SK-N-SH treated with all-trans-retinoic acid at 6 μM for 48 hours (cell line): ENCODE measurements around the gene DMRT3.

Source experiments
- ATAC-seq: fragments of 200-7000 bp; cut with Tn5 transposase; 3 replicates; pipeline ENCODE4 v1.9.1; 2020; ENCODE audit warnings: mild to moderate bottlenecking, moderate library complexity
- ARNTL ChIP-seq: fragments of 450-650 bp; formaldehyde crosslinking; IDR thresholded peaks from 2 replicates; pipeline ENCODE4 v1.5.0; 2020; ENCODE audit warnings: low read depth, mild to moderate bottlenecking, moderate library complexity, borderline replicate concordance
- BACH2 ChIP-seq: fragments of 250-450 bp; sonication (Bioruptor Pico); IDR thresholded peaks from 2 replicates; pipeline ENCODE4 v1.9.0; 2021; ENCODE audit warnings: mild to moderate bottlenecking, borderline replicate concordance
- CREB5 ChIP-seq: fragments of 250-450 bp; sonication (Bioruptor Pico); IDR thresholded peaks from 2 replicates; pipeline ENCODE4 v1.5.1; 2020; ENCODE audit warnings: low read depth, mild to moderate bottlenecking, moderate library complexity
- CSDC2 ChIP-seq: fragments of 250-450 bp; sonication (Bioruptor Pico); IDR thresholded peaks from 2 replicates; pipeline ENCODE4 v1.5.0; 2020; ENCODE audit warnings: mild to moderate bottlenecking, moderate library complexity
- ESRRG ChIP-seq: fragments of 250-450 bp; sonication (Bioruptor Pico); IDR thresholded peaks from 2 replicates; pipeline ENCODE4 v1.6.1; 2021; ENCODE audit warnings: mild to moderate bottlenecking
- GLIS3 ChIP-seq: fragments of 250-450 bp; sonication (Bioruptor Pico); IDR thresholded peaks from 2 replicates; pipeline ENCODE4 v1.5.0; 2020; ENCODE audit warnings: mild to moderate bottlenecking, moderate library complexity
- ISL1 ChIP-seq: fragments of 250-450 bp; sonication (Bioruptor Pico); IDR thresholded peaks from 2 replicates; pipeline ENCODE4 v2.1.2; 2022; ENCODE audit warnings: mild to moderate bottlenecking, moderate library complexity
- OSR1 ChIP-seq: fragments of 250-450 bp; sonication (Bioruptor Pico); IDR thresholded peaks from 2 replicates; pipeline ENCODE4 v1.8.0; 2022; ENCODE audit warnings: moderate library complexity, mild to moderate bottlenecking, inconsistent platforms
- PATZ1 ChIP-seq: fragments of 250-450 bp; sonication (Bioruptor Pico); IDR thresholded peaks from 2 replicates; pipeline ENCODE4 v1.8.0; 2020; ENCODE audit warnings: mild to moderate bottlenecking, moderate library complexity, borderline replicate concordance
- PPARA ChIP-seq: fragments of 250-450 bp; sonication (Bioruptor Pico); IDR thresholded peaks from 2 replicates; pipeline ENCODE4 v1.5.0; 2020; ENCODE audit warnings: mild to moderate bottlenecking, borderline replicate concordance
- RARB ChIP-seq: fragments of 250-450 bp; sonication (Bioruptor Pico); IDR thresholded peaks from 2 replicates; pipeline ENCODE4 v1.8.0; 2021; ENCODE audit warnings: mild to moderate bottlenecking, moderate library complexity
- TOX ChIP-seq: fragments of 250-450 bp; sonication (Bioruptor Pico); IDR thresholded peaks from 2 replicates; pipeline ENCODE4 v1.8.0; 2021; ENCODE audit warnings: mild to moderate bottlenecking, moderate library complexity, borderline replicate concordance
- TSHZ2 ChIP-seq: fragments of 250-450 bp; sonication (Bioruptor Pico); IDR thresholded peaks from 2 replicates; pipeline ENCODE4 v1.5.0; 2020; ENCODE audit warnings: mild to moderate bottlenecking, moderate library complexity
- ZC3H10 ChIP-seq: fragments of 250-450 bp; sonication (Bioruptor Pico); IDR thresholded peaks from 2 replicates; pipeline ENCODE4 v1.5.1; 2021; ENCODE audit warnings: mild to moderate bottlenecking, moderate library complexity
- ZFP3 ChIP-seq: fragments of 250-450 bp; sonication (Bioruptor Pico); IDR thresholded peaks from 2 replicates; pipeline ENCODE4 v1.5.0; 2020; ENCODE audit warnings: mild to moderate bottlenecking, moderate library complexity
- ZFP30 ChIP-seq: fragments of 450-650 bp; formaldehyde crosslinking; IDR thresholded peaks from 2 replicates; pipeline ENCODE4 v1.5.0; 2022; ENCODE audit warnings: mild to moderate bottlenecking, moderate library complexity
- ZNF565 ChIP-seq: fragments of 450-650 bp; formaldehyde crosslinking; conservative IDR thresholded peaks from 2 replicates; pipeline ENCODE4 v1.5.0; 2020; ENCODE audit warnings: low read depth, mild to moderate bottlenecking, moderate library complexity
- ZNF70 ChIP-seq: fragments of 450-650 bp; formaldehyde crosslinking; IDR thresholded peaks from 2 replicates; pipeline ENCODE4 v1.5.0; 2020; ENCODE audit warnings: mild to moderate bottlenecking, moderate library complexity
- ZNF8 ChIP-seq: fragments of 450-650 bp; formaldehyde crosslinking; IDR thresholded peaks from 2 replicates; pipeline ENCODE4 v1.5.0; 2020; ENCODE audit warnings: mild to moderate bottlenecking, moderate library complexity
- TF ChIP-seq, protein P1 (sequence below): fragments of 250-450 bp; sonication (Bioruptor Pico); IDR thresholded peaks from 2 replicates; pipeline ENCODE4 v1.5.1; 2021; ENCODE audit warnings: mild to moderate bottlenecking, moderate library complexity
- TF ChIP-seq, protein P2 (sequence below): fragments of 250-450 bp; sonication (Bioruptor Pico); IDR thresholded peaks from 2 replicates; pipeline ENCODE4 v1.8.0; 2021; ENCODE audit warnings: low read depth, mild to moderate bottlenecking, moderate library complexity, borderline replicate concordance

The DMRT3 gene

GRCh38 chr9:1028501-1029190 is 52.2 kb downstream of the DMRT3 start:
- no peak for ATAC-seq
- no peak for TF ChIP-seq CSDC2 (CRISPR knock-in tag)
- TF ChIP-seq ZNF565 (CRISPR knock-in tag), result no peak
- TF ChIP-seq ZNF8 (CRISPR knock-in tag), result no peak
- TF ChIP-seq ZFP30 (CRISPR knock-in tag), result no peak
- no peak for TF ChIP-seq PPARA (CRISPR knock-in tag)
- TF ChIP-seq PATZ1 (CRISPR knock-in tag), result no peak
- TF ChIP-seq ARNTL (CRISPR knock-in tag), result no peak
- no peak for TF ChIP-seq CREB5 (CRISPR knock-in tag)
- TF ChIP-seq, protein P1, sequence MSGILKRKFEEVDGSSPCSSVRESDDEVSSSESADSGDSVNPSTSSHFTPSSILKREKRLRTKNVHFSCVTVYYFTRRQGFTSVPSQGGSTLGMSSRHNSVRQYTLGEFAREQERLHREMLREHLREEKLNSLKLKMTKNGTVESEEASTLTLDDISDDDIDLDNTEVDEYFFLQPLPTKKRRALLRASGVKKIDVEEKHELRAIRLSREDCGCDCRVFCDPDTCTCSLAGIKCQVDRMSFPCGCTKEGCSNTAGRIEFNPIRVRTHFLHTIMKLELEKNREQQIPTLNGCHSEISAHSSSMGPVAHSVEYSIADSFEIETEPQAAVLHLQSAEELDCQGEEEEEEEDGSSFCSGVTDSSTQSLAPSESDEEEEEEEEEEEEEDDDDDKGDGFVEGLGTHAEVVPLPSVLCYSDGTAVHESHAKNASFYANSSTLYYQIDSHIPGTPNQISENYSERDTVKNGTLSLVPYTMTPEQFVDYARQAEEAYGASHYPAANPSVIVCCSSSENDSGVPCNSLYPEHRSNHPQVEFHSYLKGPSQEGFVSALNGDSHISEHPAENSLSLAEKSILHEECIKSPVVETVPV, result no peak
- no peak for TF ChIP-seq TOX (CRISPR knock-in tag)
- TF ChIP-seq ESRRG, result no peak
- no peak for TF ChIP-seq OSR1
- TF ChIP-seq, all 23 proteins: peak for 0

DNA sequence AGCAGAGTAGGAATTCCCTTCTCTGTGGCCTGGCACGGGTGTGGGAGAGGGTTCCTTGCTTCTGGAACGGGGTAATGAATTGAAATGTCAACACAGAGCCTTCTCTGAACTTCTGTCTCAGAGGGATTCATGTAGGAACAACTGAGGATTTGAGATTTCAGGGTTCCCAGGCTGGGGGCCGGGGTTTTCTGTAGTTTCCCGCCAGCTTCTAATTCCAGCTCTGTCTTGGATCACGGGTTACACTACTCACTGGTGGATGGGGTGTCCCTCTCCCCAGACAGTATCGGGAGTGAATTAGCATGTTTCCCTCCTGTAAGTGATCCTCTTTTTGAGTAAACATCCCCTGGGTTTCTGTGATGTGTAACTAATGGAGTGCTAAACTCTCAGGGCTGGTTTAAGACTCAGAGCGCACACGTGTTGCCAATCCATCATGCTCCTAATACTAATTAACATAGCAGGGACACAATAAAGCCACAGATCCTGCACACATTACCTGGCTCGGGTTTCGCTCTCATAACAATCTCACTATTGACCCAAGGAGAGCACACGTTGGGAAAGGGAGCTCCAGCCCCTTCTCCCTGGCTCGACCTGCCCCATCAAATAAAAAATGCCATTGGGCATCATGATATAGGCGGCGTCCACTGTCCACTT is 55.6 kb downstream of the DMRT3 start:
- ATAC-seq, result no peak
- TF ChIP-seq ISL1 (no peak), CREB5 (CRISPR knock-in tag) (no peak), TSHZ2 (CRISPR knock-in tag) (no peak)
- TF ChIP-seq, protein P2, sequence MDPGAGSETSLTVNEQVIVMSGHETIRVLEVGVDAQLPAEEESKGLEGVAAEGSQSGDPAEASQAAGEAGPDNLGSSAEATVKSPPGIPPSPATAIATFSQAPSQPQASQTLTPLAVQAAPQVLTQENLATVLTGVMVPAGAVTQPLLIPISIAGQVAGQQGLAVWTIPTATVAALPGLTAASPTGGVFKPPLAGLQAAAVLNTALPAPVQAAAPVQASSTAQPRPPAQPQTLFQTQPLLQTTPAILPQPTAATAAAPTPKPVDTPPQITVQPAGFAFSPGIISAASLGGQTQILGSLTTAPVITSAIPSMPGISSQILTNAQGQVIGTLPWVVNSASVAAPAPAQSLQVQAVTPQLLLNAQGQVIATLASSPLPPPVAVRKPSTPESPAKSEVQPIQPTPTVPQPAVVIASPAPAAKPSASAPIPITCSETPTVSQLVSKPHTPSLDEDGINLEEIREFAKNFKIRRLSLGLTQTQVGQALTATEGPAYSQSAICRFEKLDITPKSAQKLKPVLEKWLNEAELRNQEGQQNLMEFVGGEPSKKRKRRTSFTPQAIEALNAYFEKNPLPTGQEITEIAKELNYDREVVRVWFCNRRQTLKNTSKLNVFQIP (CRISPR knock-in tag), result no peak

- ATAC-seq, result no peak
- TF ChIP-seq PATZ1 (CRISPR knock-in tag) (no peak), ZNF70 (CRISPR knock-in tag) (no peak), ESRRG (no peak), BACH2 (CRISPR knock-in tag) (no peak), PPARA (CRISPR knock-in tag) (no peak), ZFP3 (CRISPR knock-in tag) (no peak), ISL1 (no peak), ZNF565 (CRISPR knock-in tag) (no peak), ZFP30 (CRISPR knock-in tag) (no peak), TOX (CRISPR knock-in tag) (no peak), OSR1 (no peak), CSDC2 (CRISPR knock-in tag) (no peak), ZC3H10 (CRISPR knock-in tag) (no peak), CREB5 (CRISPR knock-in tag) (no peak), RARB (CRISPR knock-in tag) (no peak), GLIS3 (CRISPR knock-in tag) (no peak)
These were observed 57.8 kb downstream of the DMRT3 start for GRCh38 chr9:1034271-1034670.
